Stimulated activated CD8-positive, alpha-beta memory T cell treated with anti-CD3 and anti-CD28 coated beads, Interleukin-12 subunit alpha, Interleukin-12 subunit beta, amount 100 ng/mL, for 4 hours (primary cell): ENCODE data around the gene PTGES3.
"Not testable (repeated sequence)": the region's sequence is repeated elsewhere in the genome, so short reads cannot be mapped to it uniquely, and the experiment has no call there.

Experiments used
- DNase-seq: peaks from one replicate; pipeline ENCODE4 v3.0.0-alpha.2; 2020; ENCODE audit warnings: low read depth

PTGES3 gene

GRCh38 chr12:56653781-56654180, 34.3 kb downstream of the PTGES3 start:
- not testable (repeated sequence) for DNase-seq

- DNase-seq = not testable (repeated sequence)
Observed at GRCh38 chr12:56648023-56648422, 40.1 kb downstream of the PTGES3 start.

GRCh38 chr12:56645717-56646446, 42.2 kb downstream of the PTGES3 start, which contains the start of gene ATP5F1B:
Gene ATP5F1B, minus strand, starts transcription at chr12:56645984. Its CDS starts 21 bp downstream, at chr12:56645963.
- DNase-seq = peak; percentile 80

- no peak for DNase-seq
Observed at GRCh38 chr12:56645201-56645716, 42.8 kb downstream of the PTGES3 start.

- no peak for DNase-seq
Observed at GRCh38 chr12:56644654-56645053, 43.4 kb downstream of the PTGES3 start.

GRCh38 chr12:56641219-56641618, 46.9 kb downstream of the PTGES3 start:
- DNase-seq = no peak

GRCh38 chr12:56637621-56638020, 50.5 kb downstream of the PTGES3 start:
- DNase-seq = no peak

- peak; percentile 72 for DNase-seq
Observed at GRCh38 chr12:56636675-56637540, 51.2 kb downstream of the PTGES3 start.

GRCh38 chr12:56635806-56636674, 52.0 kb downstream of the PTGES3 start:
- peak; percentile 67 for DNase-seq

- peak; percentile 53 for DNase-seq
Observed at GRCh38 chr12:56634837-56635791, 53.0 kb downstream of the PTGES3 start.

GRCh38 chr12:56634242-56634836, 53.7 kb downstream of the PTGES3 start:
- DNase-seq = no peak

- no peak for DNase-seq
Observed at GRCh38 chr12:56633468-56634241, 54.4 kb downstream of the PTGES3 start.

- no peak for DNase-seq
Observed at GRCh38 chr12:56632701-56633467, 55.2 kb downstream of the PTGES3 start.

GRCh38 chr12:56631790-56632700, 56.0 kb downstream of the PTGES3 start:
- peak; percentile 53 for DNase-seq

- DNase-seq = peak; percentile 76
Observed at GRCh38 chr12:56630180-56630632, 57.9 kb downstream of the PTGES3 start, which contains the start of gene BAZ2A. Gene BAZ2A, minus strand, starts transcription at chr12:56630326. Its CDS starts 12,796 bp downstream, at chr12:56617530.

GRCh38 chr12:56629459-56630179, 58.5 kb downstream of the PTGES3 start:
- peak; percentile 40 for DNase-seq
